Fibroblast of the aortic adventitia (primary cell): ENCODE measurements around the gene OR51D1. TPM values are rescaled to one million over a fixed set of nuclear protein-coding genes. Genes with fewer than 3 reads are reported as not detected.

Source experiments
- DNase-seq: peaks from one replicate; pipeline ENCODE4 v3.0.0-alpha.2; 2010; ENCODE audit warnings: low read depth
- H3K4me3 ChIP-seq: 2 replicates; pipeline ENCODE4 v1.5.1; 2011; ENCODE audit warnings: low read depth, mild to moderate bottlenecking, control low read depth, low read length, moderate library complexity
- CTCF ChIP-seq: IDR thresholded peaks from 2 replicates; pipeline ENCODE4 v1.5.1; 2011; ENCODE audit warnings: mild to moderate bottlenecking, low read length, control low read depth, inconsistent platforms; ENCODE audit not compliant: insufficient read depth
- total RNA-seq: library from RNA; depleted of rRNA; stranded (reverse); fragments of >200 nt; gene quantifications from 2 replicates; pipeline ENCODE4 v1.2.3, GENCODE V29; 2012; ENCODE audit warnings: low replicate concordance

The OR51D1 gene
- total RNA-seq, 1 donor = not detected

GRCh38 chr11:4680341-4680740 is 43.1 kb downstream of the OR51D1 start:
- no peak for TF ChIP-seq CTCF
- H3K4me3 ChIP-seq = no peak overlapping the region
- no peak for DNase-seq

- no peak for TF ChIP-seq CTCF
- no peak for DNase-seq
- H3K4me3 ChIP-seq = no peak overlapping the region
These were observed 45.5 kb downstream of the OR51D1 start for GRCh38 chr11:4682623-4683419.

GRCh38 chr11:4684631-4685285 is 47.5 kb downstream of the OR51D1 start:
- no peak for DNase-seq
- H3K4me3 ChIP-seq = no peak overlapping the region
- TF ChIP-seq CTCF = no peak

Other genes with a start within 250 kb of the OR51D1 start
- 15.4 and 15.6 TPM in 2 replicates for gene TRIM21, start 243.8 kb upstream of the OR51D1 start, total RNA-seq
- gene OR52K2, start 188.2 kb upstream of the OR51D1 start, total RNA-seq = not detected in 2 replicates
- not detected in 2 replicates for gene OR52K1, start 154.8 kb upstream of the OR51D1 start, total RNA-seq
- not detected in 2 replicates for gene OR52M1, start 92.3 kb upstream of the OR51D1 start, total RNA-seq
- not detected in 2 replicates for gene OR52I2, start 55.7 kb upstream of the OR51D1 start, total RNA-seq
- gene OR52I1, start 43.4 kb upstream of the OR51D1 start, total RNA-seq = not detected in 2 replicates
- 9.9 and 13.0 TPM in 2 replicates for gene TRIM68, start 29.2 kb upstream of the OR51D1 start, total RNA-seq
- not detected in 2 replicates for gene OR51E1, start 6.5 kb downstream of the OR51D1 start, total RNA-seq
- gene OR51E2, start 60.4 kb downstream of the OR51D1 start, total RNA-seq = not detected in 2 replicates
- not detected in 2 replicates for gene MMP26, start 67.3 kb downstream of the OR51D1 start, total RNA-seq
- not detected in 2 replicates for gene OR51F1, start 132.5 kb downstream of the OR51D1 start, total RNA-seq
- not detected in 2 replicates for gene OR52R1, start 166.9 kb downstream of the OR51D1 start, total RNA-seq
- not detected in 2 replicates for gene OR51F2, start 183.8 kb downstream of the OR51D1 start, total RNA-seq
- gene OR51S1, start 211.7 kb downstream of the OR51D1 start, total RNA-seq = not detected in 2 replicates
- gene OR51T1, start 244.4 kb downstream of the OR51D1 start, total RNA-seq = not detected in 2 replicates